ENCODE results near the gene FAM229A.
A peak's percentile ranks its signal among the peaks of the same experiment; 100 is the strongest.
"Not testable (repeated sequence)": the region's sequence is repeated elsewhere in the genome, so short reads cannot be mapped to it uniquely, and the experiment has no call there.

The FAM229A gene

GRCh38 chr1:32376199-32376598 is 13.9 kb upstream of the FAM229A start:
- DNase-seq, result no peak

- DNase-seq, result no peak
These were observed 11.8 kb upstream of the FAM229A start for GRCh38 chr1:32373996-32374592.

GRCh38 chr1:32372149-32372756 is 10.0 kb upstream of the FAM229A start:
- DNase-seq, result no peak

- DNase-seq, result no peak
These were observed 5.8 kb upstream of the FAM229A start for GRCh38 chr1:32367912-32368635.

- DNase-seq, result no peak
These were observed 3.2 kb upstream of the FAM229A start for GRCh38 chr1:32365445-32365844.

- DNase-seq, result no peak
These were observed 2.6 kb upstream of the FAM229A start for GRCh38 chr1:32364836-32365235.

GRCh38 chr1:32363713-32364112 is 1.4 kb upstream of the FAM229A start:
- no peak for DNase-seq

- DNase-seq, result no peak
These were observed 411 bp downstream of the FAM229A start for GRCh38 chr1:32361674-32362473.

- DNase-seq, result no peak
These were observed 994 bp downstream of the FAM229A start for GRCh38 chr1:32361308-32361673.

- DNase-seq, result no peak
These were observed 3.9 kb downstream of the FAM229A start for GRCh38 chr1:32358435-32358834.

- DNase-seq, result no peak
These were observed 4.7 kb downstream of the FAM229A start for GRCh38 chr1:32357614-32358013.

- DNase-seq, result no peak
These were observed 5.8 kb downstream of the FAM229A start for GRCh38 chr1:32356478-32356877.

- DNase-seq, result not testable (repeated sequence)
These were observed 6.5 kb downstream of the FAM229A start for GRCh38 chr1:32355778-32356177.

- no peak for DNase-seq
These were observed 8.3 kb downstream of the FAM229A start for GRCh38 chr1:32353886-32354570.

GRCh38 chr1:32353431-32353830 is 8.9 kb downstream of the FAM229A start:
- DNase-seq, result no peak

GRCh38 chr1:32352831-32353383 is 9.4 kb downstream of the FAM229A start:
- DNase-seq, result no peak

GRCh38 chr1:32352239-32352745 is 10.0 kb downstream of the FAM229A start:
- no peak for DNase-seq

GRCh38 chr1:32351399-32352238 is 10.7 kb downstream of the FAM229A start:
- peak; percentile 93 for DNase-seq

- peak; percentile 85 for DNase-seq
These were observed 11.4 kb downstream of the FAM229A start for GRCh38 chr1:32350785-32351398.

GRCh38 chr1:32349211-32349708 is 13.0 kb downstream of the FAM229A start:
- DNase-seq, result no peak

Data from activated CD4-positive, CD25-positive, alpha-beta regulatory T cell treated with anti-CD3 and anti-CD28 coated beads, Interleukin-2, amount 50 U/mL, for 72 hours (primary cell).